NCI-H1436 treated with DMSO at 0.1 percent for 48 hours (cell line): ENCODE data around the gene SUSD3.
A peak's percentile ranks its signal among the peaks of the same experiment; 100 is the strongest.
"Not testable (repeated sequence)": the region's sequence is repeated elsewhere in the genome, so short reads cannot be mapped to it uniquely, and the experiment has no call there.

Experiments
- DNase-seq: peaks from one replicate; lab custom pipeline; 2025; lab: John Stamatoyannopoulos, UW

SUSD3 gene

GRCh38 chr9:93058355-93059010 is at the start of gene SUSD3:
Gene SUSD3, plus strand, starts transcription at chr9:93058701. Its CDS starts 42 bp downstream, at chr9:93058743.
- no peak for DNase-seq

- DNase-seq, result no peak
These were observed 49.0 kb upstream of the SUSD3 start for GRCh38 chr9:93009337-93010015.

GRCh38 chr9:93010056-93010455 is 48.4 kb upstream of the SUSD3 start:
- DNase-seq, result no peak

- DNase-seq, result no peak
These were observed 47.8 kb upstream of the SUSD3 start for GRCh38 chr9:93010704-93011103.

- no peak for DNase-seq
These were observed 47.4 kb upstream of the SUSD3 start for GRCh38 chr9:93011114-93011513.

GRCh38 chr9:93012963-93013855 is 45.3 kb upstream of the SUSD3 start:
- no peak for DNase-seq

- no peak for DNase-seq
These were observed 44.5 kb upstream of the SUSD3 start for GRCh38 chr9:93013856-93014582.

GRCh38 chr9:93015190-93015589 is 43.3 kb upstream of the SUSD3 start:
- not testable (repeated sequence) for DNase-seq

GRCh38 chr9:93017621-93018020 is 40.9 kb upstream of the SUSD3 start:
- DNase-seq, result no peak

- DNase-seq, result no peak
These were observed 38.4 kb upstream of the SUSD3 start for GRCh38 chr9:93020151-93020550.

GRCh38 chr9:93020771-93021670 is 37.5 kb upstream of the SUSD3 start:
- DNase-seq, result no peak

- no peak for DNase-seq
These were observed 36.4 kb upstream of the SUSD3 start for GRCh38 chr9:93022066-93022465.

- DNase-seq, result no peak
These were observed 35.6 kb upstream of the SUSD3 start for GRCh38 chr9:93022721-93023520.

- DNase-seq, result no peak
These were observed 35.0 kb upstream of the SUSD3 start for GRCh38 chr9:93023521-93023815.

GRCh38 chr9:93024646-93024910 is 33.9 kb upstream of the SUSD3 start:
- DNase-seq, result no peak

- DNase-seq, result no peak
These were observed 33.4 kb upstream of the SUSD3 start for GRCh38 chr9:93024986-93025630.

GRCh38 chr9:93025736-93026135 is 32.8 kb upstream of the SUSD3 start:
- no peak for DNase-seq

GRCh38 chr9:93026640-93027039 is 31.9 kb upstream of the SUSD3 start:
- no peak for DNase-seq

- DNase-seq, result no peak
These were observed 30.8 kb upstream of the SUSD3 start for GRCh38 chr9:93027750-93028149.

- DNase-seq, result peak; percentile 72
These were observed 30.0 kb upstream of the SUSD3 start for GRCh38 chr9:93028448-93029006.
